ENCODE results near the gene NPEPPS.

Gene NPEPPS

DNA sequence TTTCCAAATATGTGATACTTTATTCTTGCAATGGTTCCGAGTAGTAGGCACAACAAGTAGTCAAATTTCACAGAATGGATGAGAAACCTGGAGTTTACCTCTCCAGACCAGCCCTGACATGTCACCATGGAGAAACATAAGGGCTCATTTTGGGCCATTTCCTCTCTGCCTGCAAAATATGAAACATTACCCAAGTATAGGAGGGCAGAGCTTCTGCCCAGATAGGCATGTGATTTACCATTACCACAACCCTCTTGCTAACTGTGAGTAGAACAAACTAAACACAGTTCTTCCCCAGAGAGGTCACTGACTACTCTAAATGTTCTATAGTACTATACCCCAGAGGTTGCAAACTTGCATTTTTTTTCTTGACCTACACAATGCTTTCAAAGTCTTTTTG, 103.1 kb downstream of the NPEPPS start:
- no peak for DNase-seq

DNA sequence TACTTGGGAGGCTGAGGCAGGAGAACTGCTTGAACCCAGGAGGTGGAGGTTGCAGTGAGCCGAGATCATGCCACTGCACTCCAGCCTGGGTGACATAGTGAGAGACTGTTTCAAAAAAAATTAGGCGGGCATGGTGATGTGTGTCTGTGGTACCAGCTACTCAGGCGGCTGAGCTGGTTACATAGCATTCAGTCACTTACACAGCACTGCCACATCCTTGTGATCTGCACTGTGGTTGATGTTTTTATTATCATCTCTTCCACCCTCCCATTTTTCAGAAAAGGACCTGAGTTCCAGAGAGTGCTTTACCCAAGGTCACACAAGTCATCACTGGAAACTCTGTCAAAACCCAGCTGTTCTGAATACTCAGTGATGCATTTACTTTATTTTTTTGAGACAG, 104.0 kb downstream of the NPEPPS start:
- no peak for DNase-seq

DNA sequence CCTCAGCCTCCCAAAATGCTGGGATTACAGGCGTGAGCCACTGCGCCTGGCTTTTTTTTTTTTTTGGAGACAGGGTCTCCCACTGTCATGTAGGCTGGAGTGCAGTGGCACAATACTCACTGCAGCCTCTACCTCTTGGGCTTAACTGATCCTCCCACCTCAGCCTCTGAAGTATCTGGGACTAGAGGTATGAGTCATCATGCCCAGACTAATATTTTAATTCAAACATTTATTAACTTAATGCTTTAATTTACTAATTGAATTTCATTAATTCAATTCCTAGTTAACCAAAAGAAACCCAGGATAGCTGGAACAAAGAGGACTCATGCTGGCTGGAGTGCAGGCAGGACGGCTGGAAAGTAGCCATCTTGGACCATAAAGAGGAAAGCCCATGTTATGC, 104.8 kb downstream of the NPEPPS start:
- no peak for DNase-seq

DNA sequence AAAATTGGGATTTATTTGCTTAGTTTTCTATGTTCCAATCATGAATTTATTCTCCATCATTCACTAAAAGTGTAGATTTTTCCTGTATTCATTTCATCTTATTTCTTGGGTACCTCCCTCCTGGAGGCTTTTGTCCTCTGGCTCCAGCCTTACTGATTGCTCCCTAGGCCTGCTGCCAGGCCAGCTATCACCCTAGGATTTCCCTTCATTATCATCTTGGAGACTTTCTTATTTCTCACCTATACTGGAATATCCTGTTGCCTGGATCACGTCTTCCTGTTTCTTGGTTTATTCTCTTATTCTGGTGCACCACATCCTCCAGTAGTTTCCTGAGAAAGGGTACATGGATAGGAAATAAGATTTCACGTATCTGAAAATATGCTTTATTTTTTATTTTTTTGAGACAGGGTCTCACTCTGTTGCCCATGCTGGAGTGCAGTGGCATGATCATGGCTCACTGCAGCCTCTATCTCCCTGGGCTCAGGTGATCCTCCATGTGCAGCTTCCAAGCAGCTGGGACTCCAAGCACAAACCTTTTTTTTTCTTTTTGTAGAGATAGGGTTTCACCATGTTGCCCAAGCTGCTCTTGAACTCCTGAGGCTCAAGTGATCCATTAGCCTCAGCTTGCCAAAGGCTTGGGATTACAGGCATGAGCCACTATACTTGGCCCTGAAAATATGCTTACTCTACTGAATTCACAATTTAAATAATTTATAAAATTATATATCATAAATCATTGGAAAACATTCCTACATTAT, 105.5 kb downstream of the NPEPPS start:
- no peak for DNase-seq

DNA sequence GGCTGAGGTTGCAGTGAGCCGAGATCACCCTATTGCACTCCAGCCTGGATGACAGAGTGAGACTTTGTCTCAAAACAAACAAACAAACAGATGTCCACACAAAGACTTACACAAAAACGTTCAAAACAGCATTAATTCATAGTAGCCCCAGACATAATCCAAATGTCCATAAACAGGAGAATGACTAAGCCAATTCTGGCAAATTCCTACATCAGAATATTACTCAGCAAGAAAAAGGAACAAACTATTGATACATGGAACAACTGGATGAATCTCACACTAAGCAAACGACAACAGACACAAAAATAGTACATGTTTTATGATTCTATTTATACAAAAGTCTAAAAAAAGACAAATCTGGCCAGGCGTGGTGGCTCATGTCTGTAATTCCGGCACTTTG, 108.0 kb downstream of the NPEPPS start:
- DNase-seq: no peak

GRCh38 chr17:47640076-47640475, 109.2 kb downstream of the NPEPPS start:
- no peak for DNase-seq

DNA sequence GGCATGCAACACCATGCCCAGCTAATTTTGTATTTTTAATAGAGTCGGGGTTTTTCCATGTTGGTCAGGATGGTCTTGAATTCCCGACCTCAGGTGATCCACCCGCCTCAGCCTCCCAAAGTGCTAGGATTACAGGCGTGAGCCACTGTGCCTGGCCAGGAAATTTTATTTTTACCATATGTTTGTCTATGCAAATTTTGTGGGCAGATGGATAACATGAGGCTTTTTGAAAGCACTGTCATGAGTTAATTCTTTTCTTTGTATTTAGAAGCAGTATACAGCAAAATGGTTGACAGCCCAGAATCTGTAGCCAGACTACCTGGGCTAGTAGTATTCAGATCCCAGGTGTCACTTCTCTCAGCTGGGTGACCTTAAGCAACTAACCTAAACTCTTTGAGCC, 110.3 kb downstream of the NPEPPS start:
- no peak for DNase-seq

GRCh38 chr17:47643116-47643515, 112.2 kb downstream of the NPEPPS start:
- no peak for DNase-seq

DNA sequence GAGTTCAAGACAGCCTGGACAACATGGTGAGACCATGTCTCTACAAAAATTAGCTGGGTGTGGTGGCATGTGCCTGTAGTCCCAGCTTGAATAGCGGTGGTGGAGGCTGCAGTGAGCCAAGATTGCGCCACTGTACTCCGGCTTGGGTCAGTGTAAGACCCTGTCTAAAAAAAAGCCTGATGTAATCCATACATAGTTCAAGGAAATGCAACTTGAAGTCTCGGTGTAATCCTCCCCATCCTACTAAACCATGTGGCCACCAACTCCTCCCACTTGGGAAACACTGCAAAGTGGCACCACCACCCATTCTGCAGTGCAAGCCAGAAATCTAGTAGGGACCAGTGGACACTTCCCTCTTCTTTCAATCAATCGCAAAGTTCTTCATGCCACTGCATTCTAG, 113.4 kb downstream of the NPEPPS start:
- DNase-seq: no peak

- peak; percentile 90 for DNase-seq
These were observed 118.5 kb downstream of the NPEPPS start, which contains the start of gene KPNB1 for GRCh38 chr17:47649153-47649971. TSS of gene KPNB1 (plus strand) at chr17:47649919. CDS start at chr17:47650245, 326 bp downstream.

GRCh38 chr17:47649972-47650524, 119.1 kb downstream of the NPEPPS start:
- no peak for DNase-seq

DNA sequence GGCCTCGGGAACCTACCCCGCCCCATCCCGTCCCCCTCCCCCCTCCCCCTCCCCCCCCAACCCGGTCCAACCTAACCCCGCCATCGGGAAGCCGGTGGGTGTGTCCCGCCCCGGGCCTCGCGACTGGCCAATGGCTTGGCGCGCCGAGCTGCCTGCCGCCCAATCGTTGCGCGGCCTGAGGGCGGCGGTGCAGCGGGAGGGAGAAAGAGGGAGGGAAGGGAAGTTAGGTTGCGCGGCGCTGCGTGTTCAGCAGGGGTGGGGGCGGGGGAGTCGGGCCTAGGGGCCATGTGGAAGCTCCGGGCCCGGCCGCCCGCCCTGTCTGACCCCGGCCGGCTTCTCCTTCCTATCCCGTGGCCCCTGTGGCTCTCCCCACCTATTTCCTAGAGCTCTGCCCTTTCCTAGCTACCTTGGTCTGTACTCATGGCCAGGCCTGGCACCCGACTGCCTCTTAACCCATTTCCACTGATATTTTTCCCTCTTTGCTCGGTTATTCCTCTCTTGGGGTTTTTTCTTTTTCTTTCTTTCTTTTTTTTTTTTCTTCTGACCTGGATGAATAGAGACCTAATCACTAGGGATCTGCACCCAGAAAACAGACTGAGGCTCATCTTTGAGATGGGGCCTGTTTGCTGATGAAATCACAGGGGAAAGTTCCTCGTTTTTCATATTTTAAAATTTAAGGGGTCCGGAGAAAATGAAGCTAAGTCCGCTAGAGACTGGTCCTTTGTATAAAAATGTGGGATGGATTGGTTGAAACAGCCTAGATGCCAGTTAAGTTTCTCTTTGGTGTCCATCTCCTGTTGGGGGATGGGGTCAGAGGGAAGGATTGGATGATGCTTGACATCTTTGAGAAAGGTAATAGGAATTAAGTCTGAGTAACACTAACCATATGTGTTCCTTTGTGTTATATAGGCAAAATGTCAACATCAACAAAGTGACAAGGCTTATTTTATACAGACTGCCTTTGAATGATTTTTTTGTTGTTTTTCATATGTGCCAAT, 119.9 kb downstream of the NPEPPS start:
- peak; percentile 19 for DNase-seq

- no peak for DNase-seq
These were observed 120.8 kb downstream of the NPEPPS start for GRCh38 chr17:47651704-47652103.

DNA sequence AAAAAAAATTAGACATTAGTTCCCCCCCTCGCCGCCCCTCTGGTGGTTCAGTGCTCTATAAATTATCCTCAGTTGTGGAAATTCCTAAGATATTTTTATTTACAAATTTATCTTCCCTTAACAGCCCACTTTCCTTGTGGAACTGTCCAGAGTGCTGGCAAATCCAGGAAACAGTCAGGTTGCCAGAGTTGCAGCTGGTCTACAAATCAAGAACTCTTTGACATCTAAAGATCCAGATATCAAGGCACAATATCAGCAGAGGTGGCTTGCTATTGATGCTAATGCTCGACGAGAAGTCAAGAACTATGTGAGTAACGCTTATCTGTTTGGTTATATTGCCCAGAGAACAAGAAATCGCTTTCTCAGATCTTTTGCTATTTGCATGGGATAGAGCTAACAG, 121.7 kb downstream of the NPEPPS start:
- DNase-seq: no peak

GRCh38 chr17:47653442-47653841, 122.5 kb downstream of the NPEPPS start:
- no peak for DNase-seq

- no peak for DNase-seq
These were observed 124.1 kb downstream of the NPEPPS start for GRCh38 chr17:47654991-47655390.

DNA sequence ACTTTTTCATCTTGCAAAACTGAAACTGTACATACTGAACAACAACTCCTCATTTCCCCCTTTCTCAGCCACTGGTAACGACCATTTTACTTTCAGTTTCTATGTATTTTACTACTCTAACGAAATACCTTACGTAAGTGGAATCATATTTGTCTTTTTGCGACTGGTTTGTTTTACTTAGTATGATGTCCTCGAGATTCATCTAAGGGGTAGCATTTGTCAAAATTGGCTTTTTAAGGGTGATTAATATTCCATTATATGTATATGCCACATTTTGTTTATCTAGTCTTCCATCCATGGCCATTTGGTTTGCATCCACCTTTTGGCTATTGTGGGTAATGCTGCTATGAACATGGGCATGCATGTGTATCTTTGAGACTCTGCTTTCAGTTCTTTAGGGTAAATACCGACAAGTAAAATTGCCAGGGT, 129.2 kb downstream of the NPEPPS start:
- no peak for DNase-seq

GRCh38 chr17:47663912-47664623, 133.2 kb downstream of the NPEPPS start:
- DNase-seq: no peak

GRCh38 chr17:47664624-47664941, 133.7 kb downstream of the NPEPPS start:
- DNase-seq: no peak

- DNase-seq: no peak
These were observed 134.7 kb downstream of the NPEPPS start for GRCh38 chr17:47665655-47666054.

DNA sequence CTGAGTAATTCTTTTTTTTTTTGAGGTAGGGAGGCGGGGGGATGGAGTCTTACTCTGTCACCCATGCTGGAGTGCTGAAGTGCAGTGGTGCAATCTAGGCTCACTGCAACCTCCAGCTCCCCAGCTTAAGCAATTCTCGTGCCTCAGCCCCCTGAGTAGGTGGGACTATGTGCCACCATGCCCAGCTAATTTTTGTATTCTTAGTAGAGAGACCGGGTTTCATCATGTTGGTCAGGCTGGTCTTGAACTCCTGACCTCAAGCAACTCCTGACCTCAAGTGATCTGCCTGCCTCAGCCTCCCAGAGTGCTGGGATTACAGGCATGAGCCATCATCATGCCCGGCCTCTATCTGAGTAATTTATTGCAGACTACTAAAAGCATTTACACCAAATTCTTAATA, 138.2 kb downstream of the NPEPPS start:
- no peak for DNase-seq

- DNase-seq: no peak
These were observed 139.2 kb downstream of the NPEPPS start for GRCh38 chr17:47670064-47670463.

Measured in cortex of kidney (tissue), 1 donor.